H1 (cell line): ENCODE data around the gene TUBB2B. TPM values are rescaled to one million over a fixed set of nuclear protein-coding genes. Genes with fewer than 3 reads are reported as not detected.

ENCODE experiments used
- BCL11A ChIP-seq, 2 experiments: IDR thresholded peaks; one replicate each; pipeline ENCODE4 v1.6.1; 2011; ENCODE audit warnings: low read depth in 2 of 2, low read length in 2 of 2, mild to moderate bottlenecking in 2 of 2
- CHD2 ChIP-seq: IDR thresholded peaks from 2 replicates; pipeline ENCODE4 v1.6.1; 2012; ENCODE audit warnings: low read length, improper control_type of control experiment
- CTBP2 ChIP-seq: IDR thresholded peaks from 2 replicates; pipeline ENCODE4 v1.7.0; 2011; ENCODE audit warnings: borderline replicate concordance, mild to moderate bottlenecking, moderate library complexity, mixed read lengths, low read length; ENCODE audit not compliant: insufficient read depth, insufficient read length
- CTCF ChIP-seq, 3 experiments: IDR thresholded peaks; 1 replicate in 2 of 3; 2 replicates in 1 of 3; pipeline versions ENCODE4 v1.5.1 to v1.6.1; 2011; ENCODE audit warnings: low read length in 3 of 3, mild to moderate bottlenecking in 3 of 3, inconsistent platforms in 2 of 3, low read depth in 1 of 3, moderate library complexity in 1 of 3; ENCODE audit not compliant: insufficient read depth in 1 of 3; ENCODE audit errors: control extremely low read depth in 1 of 3
- HDAC2 ChIP-seq, 2 experiments: fragments of 300-600 bp in 1 of 2; sonication (generic) in 1 of 2; IDR thresholded peaks; 2 replicates each; pipeline ENCODE4 v1.6.1; 2011 to 2012; ENCODE audit warnings: low read depth in 2 of 2, low read length in 2 of 2, mild to moderate bottlenecking in 2 of 2, moderate library complexity in 2 of 2, borderline replicate concordance in 1 of 2, inconsistent platforms in 1 of 2
- HDAC6 ChIP-seq: IDR thresholded peaks from one replicate; pipeline ENCODE4 v1.7.1; 2012; ENCODE audit warnings: low read depth, mild to moderate bottlenecking, inconsistent platforms, low read length, moderate library complexity
- JUN ChIP-seq: IDR thresholded peaks from 2 replicates; pipeline ENCODE4 v1.6.1; 2011; ENCODE audit warnings: low read depth, mild to moderate bottlenecking, improper control_type of control experiment, low read length
- MAFK ChIP-seq: IDR thresholded peaks from 2 replicates; pipeline ENCODE4 v1.6.1; 2012; ENCODE audit warnings: low read depth, mild to moderate bottlenecking, improper control_type of control experiment, low read length
- MAX ChIP-seq: IDR thresholded peaks from 2 replicates; pipeline ENCODE4 v1.6.1; 2012; ENCODE audit warnings: inconsistent platforms
- POU5F1 ChIP-seq: IDR thresholded peaks from 2 replicates; pipeline ENCODE4 v1.6.1; 2011; ENCODE audit warnings: low read depth, mild to moderate bottlenecking, low read length, moderate library complexity
- RAD21 ChIP-seq, 2 experiments: IDR thresholded peaks in 1 of 2; conservative IDR thresholded peaks in 1 of 2; 2 replicates each; pipeline ENCODE4 v1.6.1; 2011; ENCODE audit warnings: low read depth in 2 of 2, low read length in 2 of 2, improper control_type of control experiment in 1 of 2, inconsistent platforms in 1 of 2, mild to moderate bottlenecking in 1 of 2, moderate library complexity in 1 of 2
- RFX5 ChIP-seq: IDR thresholded peaks from 2 replicates; pipeline ENCODE4 v1.6.1; 2011; ENCODE audit warnings: low read depth, low read length, improper control_type of control experiment, borderline replicate concordance
- RNF2 ChIP-seq: fragments of 200-900, 300-1000 bp; sonication (generic); IDR thresholded peaks from 2 replicates; pipeline ENCODE4 v1.7.1; 2016; ENCODE audit warnings: borderline replicate concordance, low read depth, mild to moderate bottlenecking, antibody characterized with exemption, low read length; ENCODE audit not compliant: poor library complexity, severe bottlenecking; ENCODE audit errors: missing control alignments
- SIN3A ChIP-seq, 2 experiments: IDR thresholded peaks in 1 of 2; conservative IDR thresholded peaks in 1 of 2; 2 replicates each; pipeline ENCODE4 v1.6.1; 2011 to 2012; ENCODE audit warnings: low read length in 2 of 2, improper control_type of control experiment in 1 of 2, low read depth in 1 of 2, mild to moderate bottlenecking in 1 of 2
- SRF ChIP-seq: IDR thresholded peaks from 2 replicates; pipeline ENCODE4 v1.6.1; 2011; ENCODE audit warnings: mild to moderate bottlenecking, low read depth, low read length, moderate library complexity
- SUZ12 ChIP-seq: fragments of 200-600 bp; sonication (generic); IDR thresholded peaks from 2 replicates; pipeline ENCODE4 v1.6.1; 2012; ENCODE audit warnings: mild to moderate bottlenecking, inconsistent platforms, low read length, moderate library complexity, mixed read lengths
- polyA plus RNA-seq, 7 experiments: library from polyadenylated mRNA; depleted of rRNA in 3 of 7; stranded (reverse) in 5 of 7; unstranded in 2 of 7; fragments of >200 nt in 5 of 7; fragments of 200-250 nt in 2 of 7; gene quantifications; 1 replicate in 5 of 7; 2 replicates in 1 of 7; 4 replicates in 1 of 7; pipeline versions ENCODE4 v1.2.1 to v1.2.3, GENCODE V29; 2011 to 2013; ENCODE audit warnings: missing spikeins in 2 of 7, mixed read lengths in 2 of 7
- total RNA-seq: library from RNA; stranded (reverse); fragmentation: NEBNext Ultra II Directional; extraction: Animal tissue kit (Norgen Biotek cat#: 25700); gene quantifications from 2 replicates; pipeline ENCODE4 v1.2.1, GENCODE V29; 2021
- TF ChIP-seq, protein P1 (sequence below): IDR thresholded peaks from 2 replicates; pipeline ENCODE4 v1.6.1; 2012; ENCODE audit warnings: low read length, inconsistent platforms

Gene TUBB2B
- total and polyA plus RNA-seq, 2 of the 8 experiments (the other 6 are each of a cell fraction or from before 2014, with no cell fraction given), result 612 to 722 TPM

- TF ChIP-seq SRF (no peak), JUN (no peak), MAFK (no peak), POU5F1 (no peak), HDAC2 (IDR thresholded peaks at IDR 0.05; ENCODE audit: borderline replicate concordance in 1 of 2, low read depth in 2 of 2, low read length in 2 of 2) (no peak), BCL11A (IDR thresholded peaks at IDR 0.05; ENCODE audit: low read depth in 2 of 2, low read length in 2 of 2) (no peak), SUZ12 (no peak), RNF2 (no peak), RFX5 (no peak), CTBP2 (no peak), SIN3A (conservative IDR thresholded peaks at IDR 0.05 in 1 of 2, IDR thresholded peaks at IDR 0.05 in 1 of 2; ENCODE audit: low read depth in 1 of 2, low read length in 2 of 2) (no peak), RAD21 (IDR thresholded peaks at IDR 0.05 in 1 of 2, conservative IDR thresholded peaks at IDR 0.05 in 1 of 2; ENCODE audit: low read depth in 2 of 2, low read length in 2 of 2) (peak; percentile 69 to 78), CHD2 (peak; percentile 93), HDAC6 (no peak), MAX (no peak), CTCF (IDR thresholded peaks at IDR 0.05; ENCODE audit: control extremely low read depth in 1 of 3, insufficient read depth in 1 of 3, low read depth in 1 of 3, low read length in 3 of 3) (peak; percentile 51 to 72 (median 69))
- TF ChIP-seq, protein P1, sequence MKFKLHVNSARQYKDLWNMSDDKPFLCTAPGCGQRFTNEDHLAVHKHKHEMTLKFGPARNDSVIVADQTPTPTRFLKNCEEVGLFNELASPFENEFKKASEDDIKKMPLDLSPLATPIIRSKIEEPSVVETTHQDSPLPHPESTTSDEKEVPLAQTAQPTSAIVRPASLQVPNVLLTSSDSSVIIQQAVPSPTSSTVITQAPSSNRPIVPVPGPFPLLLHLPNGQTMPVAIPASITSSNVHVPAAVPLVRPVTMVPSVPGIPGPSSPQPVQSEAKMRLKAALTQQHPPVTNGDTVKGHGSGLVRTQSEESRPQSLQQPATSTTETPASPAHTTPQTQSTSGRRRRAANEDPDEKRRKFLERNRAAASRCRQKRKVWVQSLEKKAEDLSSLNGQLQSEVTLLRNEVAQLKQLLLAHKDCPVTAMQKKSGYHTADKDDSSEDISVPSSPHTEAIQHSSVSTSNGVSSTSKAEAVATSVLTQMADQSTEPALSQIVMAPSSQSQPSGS, result no peak
Observed at GRCh38 chr6:3195695-3196497, 31.6 kb downstream of the TUBB2B start (continued).
